GM12878 (cell line): ENCODE data around the gene UQCC2. TPM values are rescaled to one million over a fixed set of nuclear protein-coding genes. Genes with fewer than 3 reads are reported as not detected.

Experiments
- ATAC-seq: fragments of 200-7000 bp; cut with Tn5 transposase; 3 replicates; pipeline ENCODE4 v1.9.1; 2020; ENCODE audit warnings: mild to moderate bottlenecking, moderate library complexity
- BruUV-seq: library from RNA; stranded (reverse); fragments of 400-500 nt; replicated peaks from 2 replicates; lab custom pipeline; 2021; lab: Mats Ljungman, UMichigan
- CTCF ChIA-PET: fragments of 300-600 bp; sonication (Branson Sonifier 250); formaldehyde crosslinking; extraction: SDS; loops from one replicate; lab custom pipeline; 2021; ENCODE audit warnings: inconsistent platforms; lab: Yijun Ruan, JAX
- POLR2A ChIA-PET: fragments of 350-600 bp; formaldehyde crosslinking; extraction: SDS; loops from one replicate; lab custom pipeline; 2021; ENCODE audit warnings: inconsistent platforms; lab: Charles Lee
- RAD21 ChIA-PET: fragments of 300-600 bp; sonication (Branson Sonifier 250); formaldehyde crosslinking; loops from one replicate; lab custom pipeline; 2023; ENCODE audit warnings: antibody characterized with exemption; ENCODE audit not compliant: unreplicated experiment; lab: Charles Lee
- SMC1A ChIA-PET: fragments of 300-600 bp; sonication (Branson Sonifier 250); formaldehyde crosslinking; loops from one replicate; lab custom pipeline; 2023; ENCODE audit not compliant: unreplicated experiment, uncharacterized antibody; lab: Charles Lee
- DNase-seq: peaks from one replicate; pipeline ENCODE4 v3.0.0-alpha.2; 2011; ENCODE audit warnings: low read depth, low spot score
- FAIRE-seq: peaks from 3 replicates; lab custom pipeline; 2011; peaks lifted over from hg19 to GRCh38; lab: Jason Lieb, UNC
- H2AFZ ChIP-seq: 2 replicates; pipeline ENCODE4 v1.6.0; 2011; ENCODE audit warnings: low read depth, low read length, control low read depth; ENCODE audit not compliant: control insufficient read depth
- H3K27ac ChIP-seq: 2 replicates; pipeline ENCODE4 v1.5.1; 2011; ENCODE audit warnings: control low read depth; ENCODE audit not compliant: control insufficient read depth, insufficient read depth
- H3K27me3 ChIP-seq, 2 experiments: replicated peaks in 1 of 2; 2 replicates each; pipeline versions ENCODE4 v1.6.0 to v1.6.1; 2011; ENCODE audit warnings: low read length in 1 of 2; ENCODE audit not compliant: control insufficient read depth in 2 of 2, insufficient read depth in 2 of 2
- H3K36me3 ChIP-seq, 2 experiments: 2 replicates each; pipeline ENCODE4 v1.5.1; 2011; ENCODE audit warnings: low read length in 1 of 2; ENCODE audit not compliant: control insufficient read depth in 2 of 2, insufficient read depth in 2 of 2
- H3K4me1 ChIP-seq: 2 replicates; pipeline ENCODE4 v1.6.1; 2011; ENCODE audit warnings: mild to moderate bottlenecking, low read length, moderate library complexity, mixed read lengths; ENCODE audit not compliant: control insufficient read depth, insufficient read depth
- H3K4me2 ChIP-seq: 2 replicates; pipeline ENCODE4 v1.6.0; 2011; ENCODE audit warnings: control low read depth; ENCODE audit not compliant: control insufficient read depth, insufficient read depth
- H3K4me3 ChIP-seq: fragments of 200-600 bp; sonication (generic); 2 replicates; pipeline ENCODE4 v1.5.1; 2016
- H3K79me2 ChIP-seq: 2 replicates; pipeline ENCODE4 v1.6.0; 2011; ENCODE audit warnings: low read length; ENCODE audit not compliant: control insufficient read depth, insufficient read depth
- H3K9ac ChIP-seq: 2 replicates; pipeline ENCODE4 v1.8.0; 2011; ENCODE audit warnings: low read length, control low read depth, mixed read lengths; ENCODE audit not compliant: control insufficient read depth, insufficient read depth
- H3K9me3 ChIP-seq: replicated peaks from 3 replicates; pipeline ENCODE4 v1.5.1; 2011; ENCODE audit warnings: mild to moderate bottlenecking, low read length; ENCODE audit not compliant: control insufficient read depth, insufficient read depth
- H4K20me1 ChIP-seq: 2 replicates; pipeline ENCODE4 v1.6.0; 2011; ENCODE audit not compliant: control insufficient read depth, insufficient read depth
- CBX3 ChIP-seq: fragments of 200-600 bp; sonication (generic); IDR thresholded peaks from 2 replicates; pipeline ENCODE4 v1.6.1; 2016; ENCODE audit warnings: low read depth, borderline replicate concordance
- CEBPZ ChIP-seq: fragments of 150-350 bp; IDR thresholded peaks from 2 replicates; pipeline ENCODE4 v1.6.1; 2016; ENCODE audit warnings: low read depth, low read length
- FOXM1 ChIP-seq: IDR thresholded peaks from 2 replicates; pipeline ENCODE4 v1.6.1; 2012; ENCODE audit warnings: low read depth, mild to moderate bottlenecking, inconsistent platforms, low read length, moderate library complexity
- JUND ChIP-seq: IDR thresholded peaks from 2 replicates; pipeline ENCODE4 v1.6.1; 2012; ENCODE audit warnings: low read depth, mild to moderate bottlenecking, low read length, improper control_type of control experiment, moderate library complexity
- MYC ChIP-seq: IDR thresholded peaks from 2 replicates; pipeline ENCODE4 v1.6.1; 2011; ENCODE audit warnings: mild to moderate bottlenecking, low read length, moderate library complexity, inconsistent platforms; ENCODE audit not compliant: insufficient read depth, insufficient replicate concordance, insufficient read length, severe bottlenecking
- SMARCA5 ChIP-seq: fragments of 450-650 bp; IDR thresholded peaks from 2 replicates; pipeline ENCODE4 v1.6.1; 2017; ENCODE audit warnings: mild to moderate bottlenecking
- TCF3 ChIP-seq: IDR thresholded peaks from 2 replicates; pipeline ENCODE4 v1.6.1; 2012; ENCODE audit warnings: low read depth, mild to moderate bottlenecking, low read length, borderline replicate concordance; ENCODE audit not compliant: insufficient read depth
- ZNF622 ChIP-seq: fragments of 450-650 bp; IDR thresholded peaks from 2 replicates; pipeline ENCODE4 v1.6.1; 2017; ENCODE audit warnings: mild to moderate bottlenecking, inconsistent platforms
- WGBS: methylation state at CpG from one replicate; pipeline ENCODE4 v1.1.6; 2016; ENCODE audit warnings: low lambda C conversion rate; ENCODE audit not compliant: insufficient replicate concordance, insufficient coverage; ENCODE audit errors: missing lambda C conversion rate; 5-methylcytosine and 5-hydroxymethylcytosine counted together
- in situ Hi-C: fragments of 300-500 bp; cut with MboI; formaldehyde crosslinking; loops from 9 replicates; pipeline ENCODE4 v1.14.3; 2018; ENCODE audit warnings: mixed read lengths
- intact Hi-C: fragments of 100-400 bp; cut with micrococcal nuclease; formaldehyde crosslinking; loops from one replicate; pipeline ENCODE4 v1.14.2; 2022; ENCODE audit not compliant: unreplicated experiment
- polyA plus RNA-seq, 11 experiments: library from polyadenylated mRNA; depleted of rRNA in 4 of 11; unstranded in 6 of 11; stranded (reverse) in 5 of 11; fragments of >200 nt; fragmentation: Nextera tagmentation in 4 of 11; fragmentation: Illumina TruSeq in 1 of 11; extraction: Ambion mirVana in 4 of 11; extraction: Trizol in 1 of 11; gene quantifications; 1 replicate in 1 of 11; 2 replicates in 10 of 11; pipeline versions ENCODE4 v1.2.1 to v1.2.3, GENCODE V29; 2011 to 2016; ENCODE audit warnings: inconsistent platforms in 2 of 11, missing spikeins in 2 of 11, low read depth in 1 of 11
- total RNA-seq, 4 experiments: library from RNA; depleted of rRNA in 3 of 4; stranded (reverse); fragments of >200 nt in 3 of 4; fragmentation: Illumina TruSeq in 1 of 4; extraction: Trizol in 1 of 4; gene quantifications; 2 replicates each; pipeline versions ENCODE4 v1.2.1 to v1.2.3, GENCODE V29; 2013 to 2021
- TF ChIP-seq, protein P1 (sequence below): IDR thresholded peaks from 2 replicates; pipeline ENCODE4 v1.6.1; 2012; ENCODE audit warnings: low read depth, low read length, improper control_type of control experiment

UQCC2 gene
- total and polyA plus RNA-seq, 10 of the 15 experiments (the other 5 are each of a cell fraction or from before 2014, with no cell fraction given), result 40.6 to 478 (median 71.2) TPM

DNA sequence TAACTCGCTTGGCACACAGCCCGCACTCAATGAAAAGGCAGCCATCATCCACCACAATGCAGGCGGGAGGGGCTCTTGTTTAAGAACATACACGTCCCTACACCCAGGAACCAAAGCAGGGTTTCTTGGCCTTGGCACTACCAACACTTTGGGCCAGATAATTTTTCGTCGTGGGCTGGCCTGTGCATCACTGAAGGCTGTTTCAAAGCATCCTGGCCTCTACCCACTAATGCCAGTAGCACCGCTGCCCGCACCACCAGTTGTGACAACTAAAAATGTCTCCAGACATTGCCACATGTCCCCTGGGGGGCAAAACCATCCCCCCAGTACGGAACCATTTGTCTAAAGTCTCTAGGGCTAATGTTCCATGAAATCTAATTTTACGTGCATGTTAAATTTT, 13.0 kb downstream of the UQCC2 start:
- Histone ChIP-seq H4K20me1 (no peaks in the 10 kb centered on the region), H3K27me3 (no peaks in the 10 kb centered on the region), H3K9ac (no peak overlapping the region), H3K4me2 (no peak overlapping the region), H3K4me3 (no peak overlapping the region), H3K79me2 (no peaks in the 10 kb centered on the region), H3K4me1 (peaks cover 20% of the 10 kb centered on the region), H2AFZ (no peak overlapping the region), H3K9me3 (no peaks in the 10 kb centered on the region), H3K27ac (no peak overlapping the region), H3K36me3 (peaks cover 22 to 29% of the 10 kb centered on the region in 2 experiments)
- ATAC-seq (no peak), DNase-seq (no peak), FAIRE-seq (no peak)
- TF ChIP-seq CEBPZ, result no peak
- TF ChIP-seq ZNF622, result no peak
- TF ChIP-seq TCF3, result no peak
- TF ChIP-seq SMARCA5, result no peak
- no peak for TF ChIP-seq CBX3
- no peak for TF ChIP-seq FOXM1
- no peak for TF ChIP-seq MYC
- TF ChIP-seq, protein P1, sequence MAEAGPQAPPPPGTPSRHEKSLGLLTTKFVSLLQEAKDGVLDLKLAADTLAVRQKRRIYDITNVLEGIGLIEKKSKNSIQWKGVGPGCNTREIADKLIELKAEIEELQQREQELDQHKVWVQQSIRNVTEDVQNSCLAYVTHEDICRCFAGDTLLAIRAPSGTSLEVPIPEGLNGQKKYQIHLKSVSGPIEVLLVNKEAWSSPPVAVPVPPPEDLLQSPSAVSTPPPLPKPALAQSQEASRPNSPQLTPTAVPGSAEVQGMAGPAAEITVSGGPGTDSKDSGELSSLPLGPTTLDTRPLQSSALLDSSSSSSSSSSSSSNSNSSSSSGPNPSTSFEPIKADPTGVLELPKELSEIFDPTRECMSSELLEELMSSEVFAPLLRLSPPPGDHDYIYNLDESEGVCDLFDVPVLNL, result no peak
- no peak for TF ChIP-seq JUND
- no TSS peak for BruUV-seq
- RAD21 ChIA-PET, result no interaction called here
- POLR2A ChIA-PET, result no interaction called here
- SMC1A ChIA-PET, result interaction anchor here (0.8 to 1.2 kb wide), 2 partner anchors 109 to 118 kb away, joined by 3 to 5 read pairs; no protein-coding TSS in a partner anchor
- CTCF ChIA-PET, result interaction anchor here (1.1 kb wide), 1 partner anchor 108 kb away, joined by 6 read pairs; no protein-coding TSS in a partner anchor
- in situ Hi-C loops, result no loop called here
- intact Hi-C loops, result no loop called here
- 44% methylated on average over 10 of the region's 10 CpGs for WGBS
